HCT116 (cell line): Measurements from ENCODE around the gene KSR1. TPM values are rescaled to one million over a fixed set of nuclear protein-coding genes. Genes with fewer than 3 reads are reported as not detected.

Experiments used
- ATAC-seq: fragments of 200-7000 bp; cut with Tn5 transposase; 2 replicates; pipeline ENCODE4 v1.9.1; 2020; ENCODE audit warnings: mild to moderate bottlenecking, moderate library complexity
- BruUV-seq: library from RNA; stranded (reverse); fragments of 400-500 nt; replicated peaks from 2 replicates; lab custom pipeline; 2021; lab: Mats Ljungman, UMichigan
- CTCF ChIA-PET: fragments of 300-600 bp; sonication (Branson Sonifier 250); formaldehyde crosslinking; loops from one replicate; lab custom pipeline; 2021; ENCODE audit warnings: antibody characterized with exemption; lab: Charles Lee
- POLR2A ChIA-PET: fragments of 300-600, 350-600 bp; sonication (Branson Sonifier 250); formaldehyde crosslinking; loops from one replicate; lab custom pipeline; 2021; ENCODE audit warnings: antibody characterized with exemption; lab: Charles Lee
- RAD21 ChIA-PET, 2 experiments: fragments of 300-600 bp; sonication (Branson Sonifier 250); formaldehyde crosslinking; loops; one replicate each; lab custom pipeline; 2023; ENCODE audit warnings: low total read pairs in 2 of 2; ENCODE audit not compliant: uncharacterized antibody in 2 of 2, unreplicated experiment in 2 of 2, low non-redundant PET in 1 of 2; lab: Charles Lee
- DNase-seq: peaks from one replicate; pipeline ENCODE4 v3.0.0-alpha.2; 2010; ENCODE audit warnings: low read depth, low spot score
- H2AFZ ChIP-seq: fragments of 200-600 bp; shearing (Covaris generic), sonication (generic); 2 replicates; pipeline ENCODE4 v1.6.1; 2017; ENCODE audit warnings: low read depth, mixed run types, mixed read lengths, antibody characterized with exemption, low read length; ENCODE audit not compliant: poor library complexity, severe bottlenecking
- H3K27ac ChIP-seq: 2 replicates; pipeline ENCODE4 v1.5.1; 2012; ENCODE audit warnings: low read depth, low read length
- H3K27me3 ChIP-seq: fragments of 200-600 bp; sonication (generic); 2 replicates; pipeline ENCODE4 v1.6.1; 2016; ENCODE audit warnings: mixed run types, low read length, mixed read lengths; ENCODE audit not compliant: insufficient read depth
- H3K36me3 ChIP-seq, 2 experiments: fragments of 200-500 bp in 1 of 2; fragments of 200-600 bp in 1 of 2; sonication (Bioruptor generic) in 1 of 2; sonication (generic) in 1 of 2; 2 replicates each; pipeline versions ENCODE4 v1.5.1 to v1.6.1; 2014 to 2016; ENCODE audit warnings: low read length in 2 of 2, inconsistent platforms in 1 of 2, mixed read lengths in 1 of 2, mixed run types in 1 of 2; ENCODE audit not compliant: insufficient read depth in 2 of 2, control insufficient read depth in 1 of 2
- H3K4me1 ChIP-seq, 2 experiments: fragments of 200-600 bp in 1 of 2; sonication (generic) in 1 of 2; 2 replicates each; pipeline versions ENCODE4 v1.5.1 to v1.6.1; 2012 to 2017; ENCODE audit warnings: low read length in 2 of 2, inconsistent platforms in 1 of 2, mild to moderate bottlenecking in 1 of 2, mixed read lengths in 1 of 2, mixed run types in 1 of 2, moderate library complexity in 1 of 2; ENCODE audit not compliant: insufficient read depth in 2 of 2, control insufficient read depth in 1 of 2
- H3K4me2 ChIP-seq: fragments of 200-600 bp; sonication (generic); 2 replicates; pipeline ENCODE4 v1.6.1; 2017; ENCODE audit warnings: mixed run types, low read length, mixed read lengths
- H3K4me3 ChIP-seq, 2 experiments: fragments of 200-600 bp in 1 of 2; sonication (generic) in 1 of 2; replicated peaks in 1 of 2; 2 replicates each; pipeline ENCODE4 v1.5.1; 2011 to 2016; ENCODE audit warnings: low read length in 2 of 2, control low read depth in 1 of 2, low read depth in 1 of 2, mild to moderate bottlenecking in 1 of 2, mixed read lengths in 1 of 2, mixed run types in 1 of 2
- H3K79me2 ChIP-seq: fragments of 200-600 bp; sonication (generic); 2 replicates; pipeline ENCODE4 v1.6.1; 2017; ENCODE audit warnings: mild to moderate bottlenecking, mixed run types, low read length, moderate library complexity, mixed read lengths; ENCODE audit not compliant: insufficient read depth
- H3K9ac ChIP-seq: fragments of 200-600 bp; sonication (generic); 2 replicates; pipeline ENCODE4 v1.6.1; 2016; ENCODE audit warnings: low read length, mixed read lengths
- H3K9me2 ChIP-seq: fragments of 200-600 bp; sonication (generic), shearing (Covaris generic); 2 replicates; pipeline ENCODE4 v1.6.1; 2017; ENCODE audit warnings: mixed run types, mild to moderate bottlenecking, moderate library complexity; ENCODE audit not compliant: insufficient read depth
- H3K9me3 ChIP-seq, 2 experiments: fragments of 200-500 bp in 1 of 2; fragments of 200-600 bp in 1 of 2; sonication (Bioruptor generic) in 1 of 2; sonication (generic) in 1 of 2; 2 replicates each; pipeline ENCODE4 v1.6.1; 2014 to 2017; ENCODE audit warnings: low read length in 2 of 2, mixed read lengths in 2 of 2, inconsistent platforms in 1 of 2, low read depth in 1 of 2, mild to moderate bottlenecking in 1 of 2, mixed run types in 1 of 2, moderate library complexity in 1 of 2; ENCODE audit not compliant: control insufficient read depth in 1 of 2, insufficient read depth in 1 of 2
- H4K20me1 ChIP-seq: fragments of 200-600 bp; sonication (generic), shearing (Covaris generic); 2 replicates; pipeline ENCODE4 v1.6.1; 2017; ENCODE audit warnings: mixed run types, mild to moderate bottlenecking, moderate library complexity; ENCODE audit not compliant: insufficient read depth
- CBX3 ChIP-seq: IDR thresholded peaks from 2 replicates; pipeline ENCODE4 v1.6.1; 2012; ENCODE audit warnings: low read depth
- CEBPB ChIP-seq: IDR thresholded peaks from 2 replicates; pipeline ENCODE4 v1.6.1; 2012; ENCODE audit warnings: low read depth
- CTCF ChIP-seq, 3 experiments: fragments of 200-600 bp in 1 of 3; sonication (generic) in 1 of 3; IDR thresholded peaks in 2 of 3; conservative IDR thresholded peaks in 1 of 3; 2 replicates each; pipeline ENCODE4 v1.5.1; 2012 to 2017; ENCODE audit warnings: low read depth in 2 of 3, low read length in 2 of 3, antibody characterized with exemption in 1 of 3, borderline replicate concordance in 1 of 3, control low read depth in 1 of 3, mild to moderate bottlenecking in 1 of 3, mixed read lengths in 1 of 3, mixed run types in 1 of 3, moderate library complexity in 1 of 3; ENCODE audit not compliant: insufficient read depth in 1 of 3
- EGR1 ChIP-seq: IDR thresholded peaks from 2 replicates; pipeline ENCODE4 v1.6.1; 2012; ENCODE audit warnings: low read depth
- ELF1 ChIP-seq: IDR thresholded peaks from 2 replicates; pipeline ENCODE4 v1.6.1; 2012; ENCODE audit warnings: low read depth, borderline replicate concordance
- JUND ChIP-seq: IDR thresholded peaks from 2 replicates; pipeline ENCODE4 v1.6.1; 2012
- MAX ChIP-seq: IDR thresholded peaks from 2 replicates; pipeline ENCODE4 v1.6.1; 2012
- POLR2A ChIP-seq: IDR thresholded peaks from 2 replicates; pipeline ENCODE4 v1.7.0; 2011; ENCODE audit warnings: borderline replicate concordance; ENCODE audit not compliant: insufficient read depth, insufficient read length; ENCODE audit errors: extremely low read depth
- POLR2AphosphoS5 ChIP-seq: IDR thresholded peaks from 2 replicates; pipeline ENCODE4 v1.6.1; 2011; ENCODE audit warnings: mild to moderate bottlenecking, low read depth, low read length, moderate library complexity
- RAD21 ChIP-seq: IDR thresholded peaks from 2 replicates; pipeline ENCODE4 v1.6.1; 2012; ENCODE audit warnings: low read depth, mild to moderate bottlenecking
- REST ChIP-seq: IDR thresholded peaks from 2 replicates; pipeline ENCODE4 v1.6.1; 2012; ENCODE audit warnings: low read depth
- SIN3A ChIP-seq: IDR thresholded peaks from 2 replicates; pipeline ENCODE4 v1.6.1; 2012; ENCODE audit warnings: low read depth
- SP1 ChIP-seq: IDR thresholded peaks from 2 replicates; pipeline ENCODE4 v1.6.1; 2012; ENCODE audit warnings: low read depth
- TCF7L2 ChIP-seq: IDR thresholded peaks from 2 replicates; pipeline ENCODE4 v1.7.0; 2011; ENCODE audit warnings: borderline replicate concordance, inconsistent platforms; ENCODE audit not compliant: insufficient read depth, insufficient read length; ENCODE audit errors: extremely low read depth
- YY1 ChIP-seq: IDR thresholded peaks from 2 replicates; pipeline ENCODE4 v1.6.1; 2011; ENCODE audit warnings: low read length, low read depth, moderate library complexity, mild to moderate bottlenecking; ENCODE audit not compliant: insufficient replicate concordance; ENCODE audit errors: extremely low read depth
- ZBTB33 ChIP-seq: IDR thresholded peaks from 2 replicates; pipeline ENCODE4 v1.6.1; 2011; ENCODE audit warnings: mild to moderate bottlenecking, low read length, moderate library complexity; ENCODE audit not compliant: insufficient replicate concordance; ENCODE audit errors: extremely low read depth
- ZFX ChIP-seq: fragments of 450-650 bp; IDR thresholded peaks from 2 replicates; pipeline ENCODE4 v1.6.1; 2017
- intact Hi-C: fragments of 100-400 bp; cut with micrococcal nuclease; formaldehyde crosslinking; loops from 2 replicates; pipeline ENCODE4 v1.10.0; 2022
- total RNA-seq: library from RNA; stranded (reverse); gene quantifications from one replicate; pipeline ENCODE4 v1.2.1, GENCODE V29; 2021; ENCODE audit not compliant: unreplicated experiment

Gene KSR1
- total RNA-seq, 1 experiment from 2014 or later: 16.5 TPM

- TF ChIP-seq MAX (no peak), REST (no peak), ELF1 (no peak), ZFX (no peak), POLR2AphosphoS5 (no peak), YY1 (no peak)
Observed at GRCh38 chr17:27620721-27621120, 164.5 kb downstream of the KSR1 start (continued).

- RAD21 ChIA-PET: no interaction called here
- Histone ChIP-seq H3K9me3 (no peaks in the 10 kb centered on the region), H3K4me2 (no peak overlapping the region), H3K4me1 (no peaks in the 10 kb centered on the region), H4K20me1 (no peaks in the 10 kb centered on the region), H3K79me2 (no peaks in the 10 kb centered on the region), H3K9me2 (no peaks in the 10 kb centered on the region), H3K27me3 (no peaks in the 10 kb centered on the region), H2AFZ (no peak overlapping the region), H3K9ac (no peak overlapping the region), H3K36me3 (peaks cover 0 to 4% of the 10 kb centered on the region in 2 experiments; a peak in 1 of 4 replicates), H3K4me3 (no peak overlapping the region), H3K27ac (no peak overlapping the region)
- DNase-seq: no peak
- POLR2A ChIA-PET: no interaction called here
- no TSS peak for BruUV-seq
- CTCF ChIA-PET: interaction anchor here (0.9 kb wide), 1 partner anchor 33 kb away, joined by 3 read pairs; no protein-coding TSS in a partner anchor
- TF ChIP-seq CEBPB (no peak), JUND (no peak), ZFX (no peak), CBX3 (no peak), RAD21 (no peak), TCF7L2 (no peak), SIN3A (no peak), EGR1 (no peak), ZBTB33 (no peak), CTCF (IDR thresholded peaks at IDR 0.05 in 2 of 3, conservative IDR thresholded peaks at IDR 0.05 in 1 of 3; ENCODE audit: borderline replicate concordance in 1 of 3, insufficient read depth in 1 of 3, low read depth in 2 of 3, low read length in 2 of 3) (no peak), POLR2A (no peak), SP1 (no peak)
- no peak for ATAC-seq
- intact Hi-C loops: no loop called here
Observed at GRCh38 chr17:27621536-27621935, 165.3 kb downstream of the KSR1 start.
